Measurements from ENCODE around the gene SRPRB. TPM values are rescaled to one million over a fixed set of nuclear protein-coding genes. Genes with fewer than 3 reads are reported as not detected.

SRPRB gene
- total RNA-seq, 1 experiment from 2014 or later: 61.0 TPM

DNA sequence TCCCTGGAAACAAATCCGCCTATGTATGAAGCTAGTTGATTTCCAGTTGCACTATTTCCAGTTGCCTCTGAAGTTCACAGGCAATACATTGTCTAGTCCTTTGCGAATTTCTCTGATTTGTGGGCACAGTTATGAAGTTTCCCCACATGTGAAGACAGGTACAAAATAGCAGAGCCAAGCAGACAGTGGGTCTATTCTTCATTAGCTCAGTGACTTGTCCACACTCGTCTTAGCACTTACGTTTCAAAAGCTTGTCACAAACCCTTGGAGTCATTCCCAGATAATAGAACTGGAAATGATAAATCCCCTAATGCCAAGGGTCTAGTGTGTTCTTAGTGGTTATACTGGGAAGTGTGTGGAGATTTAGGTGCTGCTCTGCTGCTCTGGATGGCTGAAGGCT, 14.5 kb downstream of the SRPRB start:
- H3K4me2 ChIP-seq (ENCODE audit: low read length): no peak overlapping the region
- H3K4me1 ChIP-seq (ENCODE audit: control insufficient read depth in 1 of 2, insufficient read depth in 2 of 2, low read length in 2 of 2): no peaks in the 10 kb centered on the region; a peak in 1 of 4 replicates
- no peaks in the 10 kb centered on the region for H3K27me3 ChIP-seq (ENCODE audit: insufficient read depth, low read length)
- no peaks in the 10 kb centered on the region for H3K9me2 ChIP-seq (ENCODE audit: insufficient read depth)
- H3K36me3 ChIP-seq (ENCODE audit: control insufficient read depth in 1 of 2, insufficient read depth in 2 of 2, low read length in 2 of 2): peaks cover 37 to 48% of the 10 kb centered on the region in 2 experiments
- intact Hi-C loops (cut with micrococcal nuclease): loop anchor here (5.0 kb wide), 1 partner anchor 158 kb away; the partner anchor contains the start of gene TOPBP1
- DNase-seq (ENCODE audit: low read depth, low spot score) (no peak), ATAC-seq (no peak)
- POLR2A ChIA-PET: no interaction called here
- H3K79me2 ChIP-seq (ENCODE audit: insufficient read depth, low read length): no peaks in the 10 kb centered on the region
- BruUV-seq (replicated peaks): TSS peak; percentile 28
- H2AFZ ChIP-seq (ENCODE audit: low read depth, low read length, poor library complexity, severe bottlenecking): no peak overlapping the region
- TF ChIP-seq POLR2A (IDR thresholded peaks at IDR 0.05; ENCODE audit: borderline replicate concordance, extremely low read depth, insufficient read depth, insufficient read length) (no peak), SP1 (IDR thresholded peaks at IDR 0.05; ENCODE audit: low read depth) (no peak), RAD21 (IDR thresholded peaks at IDR 0.05; ENCODE audit: low read depth) (no peak), ZNF274 (IDR thresholded peaks at IDR 0.05; ENCODE audit: low read depth, low read length) (no peak), ZFX (IDR thresholded peaks at IDR 0.05) (no peak), YY1 (IDR thresholded peaks at IDR 0.05; ENCODE audit: extremely low read depth, insufficient replicate concordance, low read depth, low read length) (no peak), SIN3A (IDR thresholded peaks at IDR 0.05; ENCODE audit: low read depth) (no peak)
- TF ChIP-seq, protein P1, sequence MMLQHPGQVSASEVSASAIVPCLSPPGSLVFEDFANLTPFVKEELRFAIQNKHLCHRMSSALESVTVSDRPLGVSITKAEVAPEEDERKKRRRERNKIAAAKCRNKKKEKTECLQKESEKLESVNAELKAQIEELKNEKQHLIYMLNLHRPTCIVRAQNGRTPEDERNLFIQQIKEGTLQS (IDR thresholded peaks at IDR 0.05): no peak
- TF ChIP-seq, protein P2, sequence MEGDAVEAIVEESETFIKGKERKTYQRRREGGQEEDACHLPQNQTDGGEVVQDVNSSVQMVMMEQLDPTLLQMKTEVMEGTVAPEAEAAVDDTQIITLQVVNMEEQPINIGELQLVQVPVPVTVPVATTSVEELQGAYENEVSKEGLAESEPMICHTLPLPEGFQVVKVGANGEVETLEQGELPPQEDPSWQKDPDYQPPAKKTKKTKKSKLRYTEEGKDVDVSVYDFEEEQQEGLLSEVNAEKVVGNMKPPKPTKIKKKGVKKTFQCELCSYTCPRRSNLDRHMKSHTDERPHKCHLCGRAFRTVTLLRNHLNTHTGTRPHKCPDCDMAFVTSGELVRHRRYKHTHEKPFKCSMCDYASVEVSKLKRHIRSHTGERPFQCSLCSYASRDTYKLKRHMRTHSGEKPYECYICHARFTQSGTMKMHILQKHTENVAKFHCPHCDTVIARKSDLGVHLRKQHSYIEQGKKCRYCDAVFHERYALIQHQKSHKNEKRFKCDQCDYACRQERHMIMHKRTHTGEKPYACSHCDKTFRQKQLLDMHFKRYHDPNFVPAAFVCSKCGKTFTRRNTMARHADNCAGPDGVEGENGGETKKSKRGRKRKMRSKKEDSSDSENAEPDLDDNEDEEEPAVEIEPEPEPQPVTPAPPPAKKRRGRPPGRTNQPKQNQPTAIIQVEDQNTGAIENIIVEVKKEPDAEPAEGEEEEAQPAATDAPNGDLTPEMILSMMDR (IDR thresholded peaks at IDR 0.05 in 2 of 3, conservative IDR thresholded peaks at IDR 0.05 in 1 of 3; ENCODE audit: borderline replicate concordance in 1 of 3, insufficient read depth in 1 of 3, low read depth in 2 of 3, low read length in 2 of 3): no peak
- TF ChIP-seq, protein P3, sequence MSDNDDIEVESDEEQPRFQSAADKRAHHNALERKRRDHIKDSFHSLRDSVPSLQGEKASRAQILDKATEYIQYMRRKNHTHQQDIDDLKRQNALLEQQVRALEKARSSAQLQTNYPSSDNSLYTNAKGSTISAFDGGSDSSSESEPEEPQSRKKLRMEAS (IDR thresholded peaks at IDR 0.05): no peak
- H3K9me3 ChIP-seq (ENCODE audit: control insufficient read depth in 1 of 2, insufficient read depth in 1 of 2, low read depth in 1 of 2, low read length in 2 of 2): no peaks in the 10 kb centered on the region
- no peak overlapping the region for H3K27ac ChIP-seq (ENCODE audit: low read depth, low read length)
- H3K4me3 ChIP-seq (replicated peaks in 1 of 2; ENCODE audit: low read depth in 1 of 2, low read length in 2 of 2): no peak overlapping the region
- no peaks in the 10 kb centered on the region for H4K20me1 ChIP-seq (ENCODE audit: insufficient read depth)
- CTCF ChIA-PET: no interaction called here
- no peak overlapping the region for H3K9ac ChIP-seq (ENCODE audit: low read length)
- RAD21 ChIA-PET (ENCODE audit: low non-redundant PET in 1 of 2, low total read pairs in 2 of 2, uncharacterized antibody in 2 of 2, unreplicated experiment in 2 of 2): no interaction called here
